Fibroblast of the conjunctiva (primary cell): ENCODE measurements around the gene NHEJ1.
"Not testable (repeated sequence)": the region's sequence is repeated elsewhere in the genome, so short reads cannot be mapped to it uniquely, and the experiment has no call there.

Experiments used
- DNase-seq: peaks from one replicate; pipeline ENCODE4 v3.0.0-alpha.2; 2010; ENCODE audit warnings: low read depth

NHEJ1 gene, protein sequence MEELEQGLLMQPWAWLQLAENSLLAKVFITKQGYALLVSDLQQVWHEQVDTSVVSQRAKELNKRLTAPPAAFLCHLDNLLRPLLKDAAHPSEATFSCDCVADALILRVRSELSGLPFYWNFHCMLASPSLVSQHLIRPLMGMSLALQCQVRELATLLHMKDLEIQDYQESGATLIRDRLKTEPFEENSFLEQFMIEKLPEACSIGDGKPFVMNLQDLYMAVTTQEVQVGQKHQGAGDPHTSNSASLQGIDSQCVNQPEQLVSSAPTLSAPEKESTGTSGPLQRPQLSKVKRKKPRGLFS

DNA sequence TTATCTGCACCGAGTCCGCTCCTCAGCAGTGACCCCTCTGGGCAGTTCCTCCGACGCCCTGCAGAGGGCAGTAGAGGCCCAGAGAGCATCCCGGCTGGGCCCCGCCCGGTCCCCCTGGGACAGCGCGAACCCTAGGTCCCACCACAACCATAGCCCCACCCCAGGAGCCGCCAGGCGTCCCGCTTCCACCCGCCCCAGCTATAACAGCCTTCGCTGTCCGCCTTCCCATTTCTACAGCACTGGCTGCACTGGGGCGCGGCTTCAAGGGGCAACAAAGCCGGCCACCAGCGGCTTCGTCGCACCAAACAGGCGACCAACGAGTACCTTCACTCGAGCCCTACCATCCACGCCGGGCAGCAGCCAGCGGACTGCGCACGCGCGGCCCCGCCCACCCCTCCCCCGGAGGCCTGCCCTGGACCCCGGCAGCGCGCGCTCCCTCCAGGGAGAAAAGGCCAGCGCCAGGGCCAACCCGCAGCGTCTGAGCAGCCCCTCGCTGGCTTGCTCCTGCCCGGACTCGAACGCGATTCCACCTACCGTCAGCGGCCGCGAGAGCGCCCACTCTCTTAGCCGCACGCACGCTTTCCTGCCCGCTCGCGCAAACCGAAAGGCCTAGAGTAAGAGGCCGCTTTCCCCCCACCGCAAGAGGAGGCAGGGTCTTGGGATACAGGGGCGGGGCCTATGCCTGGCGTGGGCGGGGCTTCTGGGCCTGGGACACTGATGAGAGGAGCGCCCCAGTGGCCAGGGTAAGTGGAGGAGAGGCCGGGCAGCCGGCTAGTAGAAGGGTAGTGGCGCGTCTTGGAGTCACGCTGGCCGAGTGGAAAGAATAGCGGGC lies at the start of gene NHEJ1:
Gene NHEJ1 (minus strand): TSS at position 630 of the 832 bp plus-strand sequence. CDS start 2,453 bp downstream, outside the sequence.
- peak; percentile 89 for DNase-seq

DNA sequence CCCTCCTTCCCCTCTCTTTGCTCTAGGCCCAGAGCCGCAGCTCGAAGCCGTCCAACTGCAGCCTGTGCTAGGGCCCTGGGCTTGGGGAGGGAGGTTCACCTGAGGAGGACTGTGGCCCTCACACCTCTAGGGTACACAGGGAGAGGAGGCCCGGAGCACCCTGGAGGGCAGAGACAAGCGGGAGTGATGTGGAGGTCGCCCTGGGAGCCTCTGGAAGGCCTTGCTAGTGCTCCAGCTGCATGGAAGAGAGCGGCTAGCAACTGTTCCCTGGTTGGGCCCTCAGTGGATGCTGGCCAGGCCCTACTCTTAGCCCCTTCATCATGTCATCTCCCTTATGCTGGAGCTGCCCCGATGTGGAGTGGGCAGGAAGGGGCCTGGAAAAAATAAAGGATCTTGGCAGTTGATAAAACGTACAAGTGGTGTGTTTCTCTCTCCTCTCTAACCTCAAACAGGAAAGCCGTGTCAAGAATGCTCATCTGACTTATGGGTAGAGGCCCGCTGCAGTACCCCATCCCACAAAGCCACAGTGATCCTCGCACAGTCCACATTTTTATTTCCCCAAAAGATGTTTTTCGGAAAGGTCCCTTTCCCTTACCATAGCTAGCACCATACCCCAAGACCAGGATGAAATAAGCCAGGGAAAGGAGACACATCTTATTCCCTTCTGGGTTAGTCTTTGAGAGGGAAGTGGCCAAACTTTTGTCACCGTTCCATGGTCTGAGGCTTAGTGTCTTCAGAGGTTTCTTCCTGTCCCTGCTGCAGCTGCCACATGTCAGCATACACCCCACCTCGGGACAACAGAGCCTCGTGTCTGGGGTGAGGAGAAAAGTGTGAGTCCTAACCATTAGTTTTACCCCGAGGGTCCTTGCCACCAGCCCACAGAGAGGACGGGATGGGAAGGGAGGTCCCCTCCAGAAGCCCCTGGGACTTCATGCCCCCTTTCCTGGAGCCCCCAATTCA lies 48.9 kb upstream of the NHEJ1 start:
- DNase-seq: no peak

DNA sequence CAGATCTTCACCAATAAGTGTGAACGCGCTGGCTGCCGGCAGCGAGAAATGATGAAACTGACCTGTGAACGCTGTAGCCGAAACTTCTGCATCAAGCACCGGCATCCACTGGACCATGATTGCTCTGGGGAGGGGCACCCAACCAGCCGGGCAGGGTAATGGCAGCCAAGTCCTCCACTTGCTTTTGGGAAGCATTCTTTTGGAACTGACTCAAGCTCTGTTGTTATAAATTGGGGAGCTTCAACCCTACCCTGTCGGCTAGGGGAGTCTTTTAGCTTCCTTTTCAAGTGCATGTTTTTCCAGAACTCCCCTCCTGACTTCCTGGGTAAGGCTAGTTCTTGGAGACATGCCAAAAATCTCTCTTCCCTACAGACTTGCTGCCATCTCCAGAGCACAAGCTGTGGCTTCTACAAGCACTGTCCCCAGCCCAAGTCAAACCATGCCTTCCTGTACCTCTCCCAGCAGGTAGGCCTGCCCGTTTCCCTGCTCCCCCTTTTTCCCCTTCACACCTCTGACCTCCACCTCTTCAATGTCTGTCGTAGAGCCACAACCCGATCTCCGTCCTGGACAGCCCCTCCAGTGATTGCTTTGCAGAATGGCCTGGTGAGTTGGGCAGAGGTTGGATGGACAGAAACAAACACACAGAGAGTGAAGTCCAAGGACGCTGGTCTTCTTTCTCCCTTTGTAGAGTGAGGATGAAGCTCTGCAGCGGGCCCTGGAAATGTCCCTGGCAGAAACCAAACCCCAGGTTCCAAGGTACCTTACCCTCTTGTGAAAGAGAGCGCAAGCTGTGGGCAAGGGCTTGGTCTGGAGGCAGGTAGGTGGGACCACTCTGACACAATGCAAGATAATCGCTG lies 47.5 kb upstream of the NHEJ1 start:
- DNase-seq: no peak

DNA sequence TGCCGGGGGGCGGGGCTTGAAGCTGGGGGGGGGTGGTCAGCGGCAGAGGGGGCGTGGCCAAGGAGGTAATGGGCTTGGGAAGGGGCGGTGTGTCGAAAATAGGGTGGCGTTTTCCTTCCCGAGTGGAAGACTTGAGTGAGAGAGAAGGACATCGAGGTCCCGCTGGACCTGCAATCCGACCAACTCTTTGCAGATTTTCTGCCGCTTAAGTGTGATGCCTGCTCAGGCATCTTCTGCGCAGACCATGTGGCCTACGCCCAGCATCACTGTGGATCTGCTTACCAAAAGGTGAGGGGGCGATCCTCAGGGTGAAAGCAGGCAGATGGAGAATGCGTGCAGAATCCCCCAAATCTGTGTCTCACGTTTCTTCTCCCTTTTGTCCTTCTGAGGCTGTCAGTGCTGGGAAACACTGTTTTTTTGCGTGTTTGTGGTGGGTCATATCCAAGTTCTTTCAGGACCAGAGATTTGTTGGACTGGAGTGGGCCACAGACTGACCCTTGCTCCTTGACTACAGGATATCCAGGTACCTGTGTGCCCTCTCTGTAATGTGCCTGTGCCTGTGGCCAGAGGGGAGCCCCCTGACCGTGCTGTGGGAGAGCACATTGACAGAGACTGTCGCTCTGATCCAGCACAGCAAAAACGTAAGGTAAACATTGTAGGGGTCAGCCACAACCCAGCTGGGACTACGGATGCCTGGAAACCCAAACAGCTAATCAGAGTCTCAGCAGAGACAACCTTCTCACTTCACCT lies 46.7 kb upstream of the NHEJ1 start:
- DNase-seq: no peak

DNA sequence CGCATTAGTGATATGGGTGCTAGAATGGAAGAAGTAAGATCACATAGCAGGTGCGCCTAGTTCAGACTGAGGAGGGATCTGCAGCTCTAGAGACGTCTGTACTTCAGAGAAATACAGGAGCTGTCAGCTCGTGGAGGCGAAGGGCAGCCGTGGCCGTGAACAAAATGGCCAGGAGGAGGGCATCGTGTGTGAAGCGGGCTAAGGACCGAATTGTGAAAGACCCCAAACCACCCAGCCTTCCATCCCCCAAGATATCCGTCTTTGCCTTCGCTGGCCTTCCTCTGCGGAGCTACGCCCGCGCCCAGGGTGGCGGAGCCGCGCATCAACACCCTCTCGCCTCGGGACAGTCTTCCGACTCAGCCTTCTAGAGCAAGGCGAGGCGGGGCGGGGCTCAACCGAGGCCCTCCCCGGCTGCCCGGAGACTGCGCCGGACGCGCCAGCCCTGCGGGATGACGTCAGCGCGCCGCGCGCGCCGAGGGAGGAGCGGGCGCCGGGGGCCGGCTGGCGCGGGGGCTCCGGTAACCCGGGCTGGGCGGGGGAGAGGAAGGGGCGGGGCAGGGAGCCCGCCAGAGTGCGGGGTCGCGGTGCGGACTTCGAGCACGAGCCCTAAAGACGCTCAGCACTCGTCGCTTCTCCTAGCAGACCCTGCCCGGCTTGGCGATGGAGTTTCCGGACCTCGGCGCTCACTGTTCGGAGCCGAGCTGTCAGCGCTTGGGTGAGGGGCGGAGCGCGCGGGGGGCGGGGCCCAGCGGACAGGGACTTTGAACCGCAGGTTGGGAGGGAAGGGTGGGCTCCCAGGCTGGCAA lies 45.9 kb upstream of the NHEJ1 start, which contains the start of gene ZFAND2B:
Gene ZFAND2B (plus strand): TSS at position 455 of the 806 bp plus-strand sequence. CDS start 206 bp downstream, at position 661.
- peak; percentile 84 for DNase-seq

DNA sequence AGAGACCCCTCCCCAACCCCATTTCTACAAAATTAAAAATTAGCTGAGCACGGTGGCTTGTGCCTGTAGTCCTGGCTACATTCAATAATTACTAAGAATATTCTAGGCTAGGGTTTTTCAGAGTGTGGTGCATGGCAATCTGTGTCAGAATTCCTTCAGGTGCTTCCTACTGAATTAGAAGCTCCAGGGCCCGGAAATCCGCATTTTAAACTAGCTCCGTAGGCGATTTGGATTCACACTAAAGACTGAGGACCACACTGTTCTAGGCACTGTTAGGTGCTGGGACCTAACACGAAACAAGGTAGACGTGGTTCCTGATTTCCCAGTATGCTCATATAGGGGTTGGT lies 45.3 kb upstream of the NHEJ1 start:
- no peak for DNase-seq

DNA sequence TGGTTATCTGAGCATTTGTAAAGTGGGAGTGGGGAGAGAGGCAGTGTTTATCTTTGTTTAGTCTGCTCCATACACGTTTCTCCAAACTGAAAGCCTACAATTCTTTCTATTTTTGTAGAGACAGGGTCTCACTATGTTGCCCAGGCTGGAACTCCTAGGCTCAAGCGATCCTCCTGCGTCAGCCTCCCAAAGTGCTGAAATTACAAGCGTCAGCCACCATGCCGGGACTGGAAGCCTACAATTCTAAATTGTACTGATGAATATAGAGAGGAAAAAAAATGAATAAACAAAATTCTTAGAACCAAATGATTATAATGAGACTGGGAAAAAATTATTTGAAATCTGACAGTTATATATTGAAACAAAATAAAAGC lies 44.5 kb upstream of the NHEJ1 start:
- DNase-seq: no peak

DNA sequence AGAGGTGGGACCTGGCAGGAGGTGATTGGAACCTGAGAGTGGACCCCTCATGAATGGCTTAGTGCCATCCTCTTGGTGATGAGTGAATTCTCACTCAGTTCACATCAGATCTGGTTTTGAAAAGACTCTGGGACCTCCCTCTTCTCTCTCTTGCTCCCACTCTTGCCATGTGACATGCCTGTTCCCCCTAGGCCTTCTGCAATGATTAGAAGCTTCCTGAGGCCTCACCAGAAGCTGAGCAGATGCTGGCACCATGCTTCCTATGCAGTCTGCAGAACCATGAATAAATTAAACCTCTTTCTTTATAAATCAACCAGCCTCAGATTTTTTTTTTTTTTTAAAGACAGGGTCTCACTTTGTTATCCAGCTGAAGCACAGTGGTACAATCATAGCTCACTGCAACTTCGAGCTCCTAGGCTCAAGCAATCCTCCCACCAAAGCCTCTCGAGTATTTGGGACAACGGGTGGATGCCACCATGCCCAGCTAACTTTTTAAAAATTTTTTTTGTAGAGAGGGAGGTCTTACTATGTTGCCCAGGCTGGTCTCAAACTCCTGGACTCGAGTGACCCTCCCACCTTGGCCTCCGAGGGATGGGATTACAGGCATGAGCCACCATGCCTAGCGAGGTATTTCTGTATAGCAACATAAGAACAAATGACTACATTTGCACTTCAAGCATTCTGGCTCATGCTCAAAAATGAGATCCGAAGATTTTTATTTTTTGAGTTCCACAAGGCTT lies 44.0 kb upstream of the NHEJ1 start:
- DNase-seq: no peak

DNA sequence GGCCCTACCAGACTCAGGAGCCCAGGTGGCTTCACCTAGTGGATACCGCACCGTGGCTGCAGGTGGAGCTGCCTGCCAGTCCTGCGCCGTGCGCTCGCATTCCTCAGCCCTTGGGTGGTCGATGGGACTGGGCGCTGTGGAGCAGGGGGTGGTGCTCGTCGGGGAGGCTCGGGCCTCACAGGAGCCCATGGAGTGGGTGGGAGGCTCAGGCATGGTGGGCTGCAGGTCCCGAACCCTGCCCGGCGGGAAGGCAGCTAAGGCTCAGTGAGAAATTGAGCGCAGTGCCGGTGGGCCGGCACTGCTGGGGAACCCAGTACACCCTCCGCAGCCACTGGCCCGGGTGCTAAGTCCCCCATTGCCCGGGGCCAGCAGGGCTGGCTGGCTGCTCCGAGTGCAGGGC lies 40.7 kb upstream of the NHEJ1 start:
- DNase-seq: not testable (repeated sequence)

DNA sequence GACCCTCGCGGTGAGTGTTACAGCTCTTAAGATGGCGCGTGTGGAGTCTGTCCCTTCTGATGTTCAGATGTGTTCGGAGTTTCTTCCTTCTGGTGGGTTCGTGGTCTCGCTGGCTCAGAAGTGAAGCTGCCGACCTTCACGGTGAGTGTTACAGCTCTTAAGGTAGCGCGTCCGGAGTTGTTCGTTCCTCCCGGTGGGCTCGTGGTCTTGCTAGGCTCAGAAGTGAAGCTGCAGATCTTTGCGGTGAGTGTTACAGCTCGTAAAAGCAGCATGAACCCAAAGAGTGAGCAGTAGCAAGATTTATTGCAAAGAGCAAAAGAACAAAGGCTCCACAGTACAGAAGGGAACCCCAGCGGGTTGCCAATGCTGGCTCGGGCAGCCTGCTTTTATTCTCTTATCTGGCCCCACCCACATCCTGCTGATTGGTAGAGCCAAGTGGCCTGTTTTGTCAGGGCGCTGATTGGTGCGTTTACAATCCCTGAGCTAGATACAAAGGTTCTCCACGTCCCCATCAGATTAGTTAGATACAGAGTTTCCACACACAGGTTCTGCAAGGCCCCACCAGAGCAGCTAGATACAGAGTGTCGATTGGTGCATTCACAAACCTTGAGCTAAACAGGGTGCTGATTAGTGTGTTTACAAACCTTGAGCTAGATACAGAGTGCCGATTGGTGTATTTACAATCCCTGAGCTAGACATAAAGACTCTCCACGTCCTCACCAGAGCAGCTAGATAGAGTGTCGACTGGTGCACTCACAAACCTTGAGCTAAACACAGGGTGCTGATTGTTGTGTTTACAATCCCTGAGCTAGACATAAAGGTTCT lies 40.1 kb upstream of the NHEJ1 start:
- DNase-seq: not testable (repeated sequence)

DNA sequence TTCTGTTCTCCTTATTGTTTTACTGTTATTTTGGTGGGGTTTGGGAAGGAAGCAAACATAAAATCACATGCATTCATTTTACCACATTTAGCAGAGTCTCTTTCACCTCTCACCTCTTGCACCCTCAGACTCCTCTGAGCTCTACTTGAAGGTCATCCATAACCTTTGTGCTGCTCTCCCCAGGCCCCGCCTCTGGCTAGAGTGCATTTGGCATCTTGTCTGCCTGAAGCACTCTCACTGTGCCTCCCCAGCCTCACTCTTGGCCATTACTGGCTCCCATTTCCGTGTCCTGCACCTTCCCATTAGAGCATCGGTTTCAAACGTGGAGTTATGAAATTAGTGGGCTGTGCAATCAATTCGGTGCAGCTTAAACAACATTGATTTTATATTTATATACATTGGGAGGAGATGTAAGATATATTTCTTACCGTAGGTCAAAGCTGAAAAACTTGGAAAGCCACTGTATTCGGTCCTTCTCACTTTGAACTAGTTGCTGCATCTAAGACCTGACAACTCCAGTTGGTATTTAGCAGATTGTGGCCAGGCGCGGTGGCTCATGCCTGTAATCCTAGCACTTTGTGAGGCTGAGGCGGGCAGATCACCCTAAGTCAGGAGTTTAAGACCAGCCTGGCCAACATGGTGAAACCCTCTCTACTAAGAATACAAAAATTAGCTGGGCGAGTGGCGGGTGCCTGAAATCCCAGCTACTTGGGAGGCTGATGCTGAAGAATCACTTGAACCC lies 39.0 kb upstream of the NHEJ1 start:
- no peak for DNase-seq

DNA sequence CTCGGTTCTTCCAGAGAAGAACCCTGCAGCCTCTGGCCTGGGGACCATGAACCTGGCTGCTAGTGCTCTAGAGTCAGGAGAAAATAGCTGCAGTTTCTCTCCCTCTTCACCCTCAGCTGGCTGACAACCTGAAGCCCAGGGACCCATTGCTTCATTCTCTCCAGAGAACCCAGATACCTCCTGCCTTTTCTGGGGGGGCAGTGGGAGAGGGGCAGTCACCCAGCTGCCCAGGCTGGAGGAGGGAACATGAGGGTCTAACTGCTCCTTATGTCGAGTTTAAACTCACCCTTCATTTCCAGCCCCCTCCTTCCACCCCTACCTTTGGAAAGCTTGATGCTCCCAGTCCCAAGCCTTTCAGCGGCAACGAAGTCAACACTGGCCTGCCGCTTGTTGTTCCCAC lies 38.4 kb upstream of the NHEJ1 start:
- no peak for DNase-seq

DNA sequence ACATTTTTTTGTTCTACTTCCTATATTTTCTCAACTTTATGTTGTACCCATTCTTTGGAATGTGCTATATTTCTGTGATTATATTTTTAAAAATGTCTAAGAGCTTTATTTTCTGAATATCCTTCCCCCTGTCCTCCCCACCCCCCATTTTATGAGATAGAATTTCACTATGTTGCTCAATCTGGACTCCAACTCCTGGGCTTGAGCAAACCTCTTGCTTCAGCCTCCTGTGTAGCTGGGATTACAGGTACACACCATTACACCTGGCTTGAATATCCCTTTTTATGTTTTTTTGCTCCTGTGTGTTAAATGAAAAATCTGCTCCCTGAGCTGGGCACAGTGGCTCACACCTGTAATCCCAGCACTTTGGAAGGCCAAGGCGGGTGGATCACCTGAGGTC lies 36.8 kb upstream of the NHEJ1 start:
- no peak for DNase-seq

DNA sequence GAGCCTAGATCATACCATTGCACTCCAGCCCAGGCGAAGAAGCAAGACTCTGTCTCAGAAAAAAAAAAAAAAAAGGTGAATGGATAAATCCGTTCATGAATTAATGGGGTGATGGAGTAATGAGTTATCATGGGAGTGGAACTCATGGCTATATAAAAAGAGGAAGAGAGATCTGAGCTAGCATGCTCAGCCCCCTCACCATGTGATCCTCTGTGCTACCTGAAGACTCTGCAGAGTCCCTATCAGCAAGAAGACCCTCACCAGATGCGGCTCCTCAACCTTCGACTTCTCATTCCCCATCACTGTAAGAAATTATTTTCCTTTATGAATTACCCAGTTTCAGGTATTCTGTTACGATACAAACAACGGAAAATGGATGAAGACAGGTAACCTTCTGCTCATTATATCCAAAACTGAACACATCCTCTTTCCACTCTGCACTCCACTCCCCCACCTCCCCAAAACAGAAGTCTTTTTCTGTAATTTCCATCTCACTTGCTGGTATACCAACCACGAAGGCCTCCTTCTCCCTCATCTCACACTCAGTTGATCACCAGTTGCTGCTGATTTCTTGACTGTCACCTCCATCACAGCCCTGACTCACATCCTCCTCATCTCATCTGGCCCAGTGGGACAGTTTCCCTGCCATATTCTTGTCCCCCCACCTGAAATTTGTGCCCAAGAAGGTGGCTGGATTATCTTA lies 26.3 kb upstream of the NHEJ1 start:
- DNase-seq: no peak

DNA sequence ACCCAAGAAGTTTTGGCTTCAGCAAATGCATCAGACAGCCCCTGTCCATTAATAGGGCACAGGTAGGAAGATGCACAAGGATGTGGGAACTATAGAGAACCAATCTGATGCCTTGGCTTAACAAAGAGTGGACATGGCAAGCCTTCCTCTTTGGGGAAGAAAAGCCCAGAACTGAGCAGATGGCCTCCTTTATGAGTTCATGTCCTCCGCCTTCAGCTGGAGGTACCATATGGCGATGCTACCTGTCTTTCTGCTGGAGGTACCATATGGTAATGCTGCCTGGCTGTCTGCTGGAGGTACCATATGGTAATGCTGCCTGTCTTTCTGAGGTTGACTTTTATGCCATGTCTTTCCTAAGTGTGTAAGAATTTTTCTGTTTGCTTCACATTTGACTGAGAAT lies 23.5 kb upstream of the NHEJ1 start:
- DNase-seq: no peak

DNA sequence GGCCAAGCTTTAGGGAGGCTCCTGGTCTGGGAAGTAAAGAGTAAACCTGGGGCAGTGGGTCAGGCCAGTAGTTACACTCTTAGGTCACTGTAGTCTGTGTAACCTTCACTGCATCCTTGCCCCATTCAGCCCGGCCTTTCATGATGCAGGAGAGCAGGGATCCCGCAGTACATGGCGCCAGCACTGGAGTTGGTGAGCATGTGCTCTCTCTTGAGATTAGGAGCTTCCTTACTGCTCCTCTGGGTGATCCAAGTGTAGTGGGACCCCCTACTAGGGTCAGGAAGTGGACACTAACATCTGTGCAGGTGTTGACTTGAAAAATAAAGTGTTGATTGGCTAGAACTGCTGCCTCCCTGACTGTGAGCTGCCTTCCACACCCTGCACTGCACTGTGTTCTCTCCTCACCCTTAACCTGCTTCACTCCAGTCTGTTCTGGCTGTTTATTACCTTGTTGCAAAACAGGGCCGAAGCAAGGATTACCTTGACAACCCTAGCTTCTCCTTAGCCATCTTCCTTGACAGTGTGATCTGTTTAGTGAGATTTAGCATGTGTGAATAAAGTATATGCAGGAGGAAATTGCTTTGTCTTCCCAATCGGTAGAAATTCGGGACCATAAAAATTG lies 22.6 kb upstream of the NHEJ1 start:
- no peak for DNase-seq
